ENCODE measurements around the gene WDR62.
"Not testable (repeated sequence)": the region's sequence is repeated elsewhere in the genome, so short reads cannot be mapped to it uniquely, and the experiment has no call there.

Gene WDR62

GRCh38 chr19:36113425-36113824 is 58.7 kb downstream of the WDR62 start:
- no peak for DNase-seq

GRCh38 chr19:36113894-36114720 is 59.4 kb downstream of the WDR62 start:
- peak in 2 of 6 experiments; percentile 12 to 46 for DNase-seq

GRCh38 chr19:36114721-36115452 is 60.2 kb downstream of the WDR62 start, which contains the start of gene POLR2I:
TSS of gene POLR2I (minus strand) at chr19:36114875. CDS start at chr19:36114856, 19 bp downstream.
- DNase-seq: peak; percentile 99 to 100 (median 99)

- DNase-seq: peak in 4 of 6 experiments; percentile 91 to 99 (median 94)
These were observed 61.0 kb downstream of the WDR62 start, which contains the start of gene TBCB for GRCh38 chr19:36115453-36116343. TSS of gene TBCB (plus strand) at chr19:36115468. CDS start at chr19:36115561, 93 bp downstream.

GRCh38 chr19:36116344-36116637 is 61.6 kb downstream of the WDR62 start:
- no peak for DNase-seq

GRCh38 chr19:36120092-36120983 is 65.6 kb downstream of the WDR62 start:
- DNase-seq: peak in 1 of 6 experiments; percentile 1

GRCh38 chr19:36120984-36121358 is 66.3 kb downstream of the WDR62 start:
- DNase-seq: no peak

GRCh38 chr19:36121486-36122124 is 66.9 kb downstream of the WDR62 start:
- DNase-seq: no peak

GRCh38 chr19:36125557-36125956 is 70.9 kb downstream of the WDR62 start:
- DNase-seq: no peak

- DNase-seq: no peak
These were observed 73.7 kb downstream of the WDR62 start for GRCh38 chr19:36128392-36128736.

- DNase-seq: not testable (repeated sequence)
These were observed 76.5 kb downstream of the WDR62 start for GRCh38 chr19:36131221-36131620.

- DNase-seq: not testable (repeated sequence)
These were observed 80.2 kb downstream of the WDR62 start for GRCh38 chr19:36134867-36135266.

GRCh38 chr19:36136964-36137686 is 82.4 kb downstream of the WDR62 start:
- no peak for DNase-seq

- no peak for DNase-seq
These were observed 84.4 kb downstream of the WDR62 start for GRCh38 chr19:36139120-36139472.

- DNase-seq: peak; percentile 72 to 90 (median 86)
These were observed 85.0 kb downstream of the WDR62 start, which contains the start of gene CAPNS1 for GRCh38 chr19:36139473-36140303. TSS of gene CAPNS1 (plus strand) at chr19:36140066. CDS start at chr19:36141012, 946 bp downstream.

GRCh38 chr19:36140304-36141038 is 85.8 kb downstream of the WDR62 start:
- peak in 4 of 6 experiments; percentile 30 to 75 (median 70) for DNase-seq

- peak; percentile 85 to 94 (median 86) for DNase-seq
These were observed 86.6 kb downstream of the WDR62 start for GRCh38 chr19:36141039-36141927.

GRCh38 chr19:36142046-36142445 is 87.3 kb downstream of the WDR62 start:
- no peak for DNase-seq

Measured in stimulated activated naive CD4-positive, alpha-beta T cell (primary cell).